Breast epithelium (tissue), 3 donors: Measurements from ENCODE around the gene STAG1.

Experiments used
- POLR2A ChIP-seq: fragments of 450-650 bp; IDR thresholded peaks from one replicate; pipeline ENCODE4 v1.6.1; 2016; ENCODE audit warnings: antibody characterized with exemption, mild to moderate bottlenecking, moderate library complexity
- POLR2AphosphoS5 ChIP-seq, 3 donors: sonication (generic); formaldehyde crosslinking; IDR thresholded peaks; one replicate each; pipeline ENCODE4 v1.6.1; 2017; ENCODE audit warnings: antibody characterized with exemption in 3 of 3
- TF ChIP-seq, protein P1 (sequence below), 3 donors: fragments of 450-650 bp; IDR thresholded peaks; one replicate each; pipeline ENCODE4 v1.5.1; 2016 to 2017; ENCODE audit warnings: antibody characterized with exemption in 3 of 3, mild to moderate bottlenecking in 3 of 3, moderate library complexity in 3 of 3

- TF ChIP-seq, protein P1, sequence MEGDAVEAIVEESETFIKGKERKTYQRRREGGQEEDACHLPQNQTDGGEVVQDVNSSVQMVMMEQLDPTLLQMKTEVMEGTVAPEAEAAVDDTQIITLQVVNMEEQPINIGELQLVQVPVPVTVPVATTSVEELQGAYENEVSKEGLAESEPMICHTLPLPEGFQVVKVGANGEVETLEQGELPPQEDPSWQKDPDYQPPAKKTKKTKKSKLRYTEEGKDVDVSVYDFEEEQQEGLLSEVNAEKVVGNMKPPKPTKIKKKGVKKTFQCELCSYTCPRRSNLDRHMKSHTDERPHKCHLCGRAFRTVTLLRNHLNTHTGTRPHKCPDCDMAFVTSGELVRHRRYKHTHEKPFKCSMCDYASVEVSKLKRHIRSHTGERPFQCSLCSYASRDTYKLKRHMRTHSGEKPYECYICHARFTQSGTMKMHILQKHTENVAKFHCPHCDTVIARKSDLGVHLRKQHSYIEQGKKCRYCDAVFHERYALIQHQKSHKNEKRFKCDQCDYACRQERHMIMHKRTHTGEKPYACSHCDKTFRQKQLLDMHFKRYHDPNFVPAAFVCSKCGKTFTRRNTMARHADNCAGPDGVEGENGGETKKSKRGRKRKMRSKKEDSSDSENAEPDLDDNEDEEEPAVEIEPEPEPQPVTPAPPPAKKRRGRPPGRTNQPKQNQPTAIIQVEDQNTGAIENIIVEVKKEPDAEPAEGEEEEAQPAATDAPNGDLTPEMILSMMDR (IDR thresholded peaks at IDR 0.05) = no peak
- TF ChIP-seq POLR2AphosphoS5 (IDR thresholded peaks at IDR 0.05) (no peak), POLR2A (no peak)
Measured at GRCh38 chr3:136634821-136635220, 117.4 kb downstream of the STAG1 start.
